Measurements from ENCODE around the gene RILPL2.
"Not testable (repeated sequence)": the region's sequence is repeated elsewhere in the genome, so short reads cannot be mapped to it uniquely, and the experiment has no call there.

RILPL2 gene

GRCh38 chr12:123407269-123407668, 29.2 kb downstream of the RILPL2 start:
- H3K4me3 ChIP-seq (ENCODE audit: low read depth, low read length); DNase-seq (ENCODE audit: low read depth): not testable (repeated sequence)

GRCh38 chr12:123404581-123404980, 31.9 kb downstream of the RILPL2 start:
- no peak for TF ChIP-seq CTCF (conservative IDR thresholded peaks at IDR 0.05; ENCODE audit: low read depth, low read length)
- no peak for DNase-seq (ENCODE audit: low read depth)
- no peak overlapping the region for H3K4me3 ChIP-seq (ENCODE audit: low read depth, low read length)

GRCh38 chr12:123401753-123402683, 34.5 kb downstream of the RILPL2 start:
- no peak overlapping the region for H3K4me3 ChIP-seq (ENCODE audit: low read depth, low read length)
- no peak for DNase-seq (ENCODE audit: low read depth)
- no peak for TF ChIP-seq CTCF (conservative IDR thresholded peaks at IDR 0.05; ENCODE audit: low read depth, low read length)

- TF ChIP-seq CTCF (conservative IDR thresholded peaks at IDR 0.05; ENCODE audit: low read depth, low read length): no peak
- DNase-seq (ENCODE audit: low read depth): no peak
- no peak overlapping the region for H3K4me3 ChIP-seq (ENCODE audit: low read depth, low read length)
Measured at GRCh38 chr12:123399255-123399617, 37.2 kb downstream of the RILPL2 start.

GRCh38 chr12:123398550-123399254, 37.8 kb downstream of the RILPL2 start:
- peak; percentile 83 for DNase-seq (ENCODE audit: low read depth)
- no peak for TF ChIP-seq CTCF (conservative IDR thresholded peaks at IDR 0.05; ENCODE audit: low read depth, low read length)
- no peak overlapping the region for H3K4me3 ChIP-seq (ENCODE audit: low read depth, low read length)

GRCh38 chr12:123398177-123398549, 38.3 kb downstream of the RILPL2 start:
- no peak overlapping the region for H3K4me3 ChIP-seq (ENCODE audit: low read depth, low read length)
- no peak for DNase-seq (ENCODE audit: low read depth)

More at GRCh38 chr12:123398177-123398549, 38.3 kb downstream of the RILPL2 start:
- no peak for TF ChIP-seq CTCF (conservative IDR thresholded peaks at IDR 0.05; ENCODE audit: low read depth, low read length)

Measured in choroid plexus epithelial cell (primary cell).